ENCODE data around the gene TOPAZ1. TPM values are rescaled to one million over a fixed set of nuclear protein-coding genes. Genes with fewer than 3 reads are reported as not detected.

Gene TOPAZ1
- total RNA-seq, 1 experiment from 2014 or later: not detected

DNA sequence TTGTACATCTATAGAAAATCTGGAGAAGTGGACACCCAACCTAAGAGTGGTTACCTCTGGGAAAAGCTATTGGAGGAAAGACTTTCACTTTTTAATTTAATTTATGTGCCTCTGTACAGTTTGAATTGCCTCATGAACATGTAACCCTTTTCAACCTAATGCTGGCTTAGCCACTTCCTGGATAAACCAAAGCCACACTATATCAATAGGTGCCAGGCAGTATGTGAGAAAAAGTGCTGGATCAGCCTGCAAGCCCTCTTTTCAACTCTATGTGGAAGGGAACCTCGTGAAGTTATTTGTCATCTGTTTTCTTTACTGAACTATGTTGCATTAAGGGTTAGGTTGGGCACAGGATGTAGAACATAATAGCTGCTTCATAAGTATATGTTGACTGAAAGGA is 9.3 kb upstream of the TOPAZ1 start:
- no peak overlapping the region for H3K4me2 ChIP-seq (ENCODE audit: insufficient read depth, insufficient read length, low read length)
- Mint-ChIP-seq H3K9me3 (no peaks in the 10 kb centered on the region), H3K4me1 (peaks cover 6 to 7% of the 10 kb centered on the region in 2 experiments), H3K27ac (no peak overlapping the region), H3K27me3 (ENCODE audit: low read depth) (no peaks in the 10 kb centered on the region), H3K4me3 (no peak overlapping the region), H3K36me3 (ENCODE audit: insufficient read depth in 1 of 3, low read depth in 3 of 3) (no peaks in the 10 kb centered on the region)
- H3K23ac ChIP-seq (ENCODE audit: insufficient read length, low read depth, low read length): no peak overlapping the region
- H4K8ac ChIP-seq (replicated peaks; ENCODE audit: insufficient read length, low read depth, low read length): no peak overlapping the region
- no peak overlapping the region for H3K9ac ChIP-seq (ENCODE audit: extremely low read depth, insufficient read length, low read length)
- no peak overlapping the region for H3K4ac ChIP-seq (ENCODE audit: low read depth, low read length)
- H3K4me1 ChIP-seq (ENCODE audit: insufficient read depth, low read length): no peaks in the 10 kb centered on the region
- no peaks in the 10 kb centered on the region for H3K79me2 ChIP-seq (ENCODE audit: insufficient read depth, low read length)
- H4K91ac ChIP-seq (ENCODE audit: insufficient read length, low read depth, low read length): no peak overlapping the region
- H3K56ac ChIP-seq (ENCODE audit: insufficient read length, low read depth, low read length): no peak overlapping the region
- H2BK20ac ChIP-seq (ENCODE audit: low read depth, low read length, poor library complexity, severe bottlenecking): no peak overlapping the region
- WGBS (ENCODE audit: extremely low coverage, insufficient read length, low lambda C conversion rate): no CpG with 5 or more reads among the region's 1 CpG
- no peak overlapping the region for H4K5ac ChIP-seq (ENCODE audit: insufficient read length, low read depth, low read length)
- no peaks in the 10 kb centered on the region for H4K20me1 ChIP-seq (ENCODE audit: control insufficient read depth, insufficient read depth, insufficient read length)
- H3K23me2 ChIP-seq (ENCODE audit: insufficient read length, low read depth, low read length, poor library complexity, severe bottlenecking): no peaks in the 10 kb centered on the region
- H2AK5ac ChIP-seq (ENCODE audit: insufficient read length, low read length): no peak overlapping the region
- no peak overlapping the region for H3K18ac ChIP-seq (ENCODE audit: insufficient read length, low read depth, low read length)
- no peak overlapping the region for H2BK5ac ChIP-seq (ENCODE audit: insufficient read length, low read length)
- no peaks in the 10 kb centered on the region for H3K9me3 ChIP-seq (ENCODE audit: control insufficient read depth, low read depth, low read length)
- DNase-seq: no peak
- H3K79me1 ChIP-seq (ENCODE audit: insufficient read depth, low read depth, low read length, poor library complexity, severe bottlenecking): no peaks in the 10 kb centered on the region
- H2BK12ac ChIP-seq (ENCODE audit: insufficient read length, low read depth, low read length): no peak overlapping the region
- no peak overlapping the region for H3K27ac ChIP-seq (ENCODE audit: insufficient read length, low read depth, low read length)
- H2AFZ ChIP-seq (ENCODE audit: low read length): no peak overlapping the region
- no peak overlapping the region for H3T11ph ChIP-seq (ENCODE audit: low read length)
- TF ChIP-seq, protein P1, sequence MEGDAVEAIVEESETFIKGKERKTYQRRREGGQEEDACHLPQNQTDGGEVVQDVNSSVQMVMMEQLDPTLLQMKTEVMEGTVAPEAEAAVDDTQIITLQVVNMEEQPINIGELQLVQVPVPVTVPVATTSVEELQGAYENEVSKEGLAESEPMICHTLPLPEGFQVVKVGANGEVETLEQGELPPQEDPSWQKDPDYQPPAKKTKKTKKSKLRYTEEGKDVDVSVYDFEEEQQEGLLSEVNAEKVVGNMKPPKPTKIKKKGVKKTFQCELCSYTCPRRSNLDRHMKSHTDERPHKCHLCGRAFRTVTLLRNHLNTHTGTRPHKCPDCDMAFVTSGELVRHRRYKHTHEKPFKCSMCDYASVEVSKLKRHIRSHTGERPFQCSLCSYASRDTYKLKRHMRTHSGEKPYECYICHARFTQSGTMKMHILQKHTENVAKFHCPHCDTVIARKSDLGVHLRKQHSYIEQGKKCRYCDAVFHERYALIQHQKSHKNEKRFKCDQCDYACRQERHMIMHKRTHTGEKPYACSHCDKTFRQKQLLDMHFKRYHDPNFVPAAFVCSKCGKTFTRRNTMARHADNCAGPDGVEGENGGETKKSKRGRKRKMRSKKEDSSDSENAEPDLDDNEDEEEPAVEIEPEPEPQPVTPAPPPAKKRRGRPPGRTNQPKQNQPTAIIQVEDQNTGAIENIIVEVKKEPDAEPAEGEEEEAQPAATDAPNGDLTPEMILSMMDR (conservative IDR thresholded peaks at IDR 0.05): no peak
- no peak overlapping the region for H2BK120ac ChIP-seq (ENCODE audit: low read depth, low read length, poor library complexity, severe bottlenecking)
- no peak overlapping the region for H3K14ac ChIP-seq (ENCODE audit: insufficient read depth, low read length)
- H3K27me3 ChIP-seq (ENCODE audit: insufficient read depth, low read length): no peaks in the 10 kb centered on the region
- H2BK15ac ChIP-seq (ENCODE audit: low read depth, low read length): no peak overlapping the region
